ENCODE measurements around the gene SARM1. TPM values are rescaled to one million over a fixed set of nuclear protein-coding genes. Genes with fewer than 3 reads are reported as not detected.

The SARM1 gene
- total RNA-seq, result 3.8 and 4.0 TPM in 2 replicates

DNA sequence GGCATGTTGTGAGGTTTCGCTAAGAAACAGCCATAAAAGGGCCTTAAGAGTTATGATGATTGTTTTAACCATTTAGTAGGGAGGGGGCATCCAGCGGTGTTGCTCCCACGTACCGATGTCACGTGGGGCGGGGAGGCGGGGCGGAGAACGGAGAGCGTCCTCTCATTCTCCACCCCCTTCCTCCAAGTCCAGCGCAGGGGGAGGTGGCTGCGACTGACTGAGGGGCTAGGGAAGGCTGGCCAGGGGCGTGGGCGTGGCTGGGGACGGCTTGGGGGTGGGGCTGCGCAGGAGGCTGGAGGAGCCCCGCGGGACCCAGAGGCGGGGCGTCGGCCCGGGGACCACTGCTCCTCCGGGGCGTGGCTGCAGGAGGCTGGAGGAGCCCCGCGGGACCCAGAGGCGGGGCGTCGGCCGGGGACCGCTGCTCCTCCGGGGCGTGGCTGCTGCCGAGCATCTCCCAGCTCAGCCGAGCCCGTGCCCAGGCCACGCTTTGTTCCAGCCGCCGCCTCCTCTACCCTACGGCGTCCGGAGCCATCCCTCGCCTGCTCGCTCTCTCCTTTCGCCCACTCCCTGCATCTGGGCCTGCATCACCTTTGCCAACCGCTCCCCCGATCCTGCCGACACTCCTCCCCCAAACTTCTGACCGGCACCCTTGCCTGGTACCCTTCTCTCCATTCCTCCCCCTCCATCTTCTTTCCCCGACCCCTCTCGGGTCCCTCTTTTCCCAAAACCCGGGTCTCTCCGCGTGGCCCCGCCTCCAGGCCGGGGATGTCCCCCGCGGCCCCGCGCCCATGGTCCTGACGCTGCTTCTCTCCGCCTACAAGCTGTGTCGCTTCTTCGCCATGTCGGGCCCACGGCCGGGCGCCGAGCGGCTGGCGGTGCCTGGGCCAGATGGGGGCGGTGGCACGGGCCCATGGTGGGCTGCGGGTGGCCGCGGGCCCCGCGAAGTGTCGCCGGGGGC is at the start of gene SARM1:
Gene SARM1 (plus strand): TSS at position 450 of the 958 bp plus-strand sequence. CDS start 339 bp downstream, at position 789.

GRCh38 chr17:28335201-28335958 is 36.1 kb upstream of the SARM1 start, which contains the start of the genes IFT20 and TNFAIP1:
Gene IFT20, minus strand, starts transcription at chr17:28335472. Its CDS starts 3,487 bp downstream, at chr17:28331985.
Gene TNFAIP1, plus strand, starts transcription at chr17:28335761. Its CDS starts 3,761 bp downstream, at chr17:28339522.

DNA sequence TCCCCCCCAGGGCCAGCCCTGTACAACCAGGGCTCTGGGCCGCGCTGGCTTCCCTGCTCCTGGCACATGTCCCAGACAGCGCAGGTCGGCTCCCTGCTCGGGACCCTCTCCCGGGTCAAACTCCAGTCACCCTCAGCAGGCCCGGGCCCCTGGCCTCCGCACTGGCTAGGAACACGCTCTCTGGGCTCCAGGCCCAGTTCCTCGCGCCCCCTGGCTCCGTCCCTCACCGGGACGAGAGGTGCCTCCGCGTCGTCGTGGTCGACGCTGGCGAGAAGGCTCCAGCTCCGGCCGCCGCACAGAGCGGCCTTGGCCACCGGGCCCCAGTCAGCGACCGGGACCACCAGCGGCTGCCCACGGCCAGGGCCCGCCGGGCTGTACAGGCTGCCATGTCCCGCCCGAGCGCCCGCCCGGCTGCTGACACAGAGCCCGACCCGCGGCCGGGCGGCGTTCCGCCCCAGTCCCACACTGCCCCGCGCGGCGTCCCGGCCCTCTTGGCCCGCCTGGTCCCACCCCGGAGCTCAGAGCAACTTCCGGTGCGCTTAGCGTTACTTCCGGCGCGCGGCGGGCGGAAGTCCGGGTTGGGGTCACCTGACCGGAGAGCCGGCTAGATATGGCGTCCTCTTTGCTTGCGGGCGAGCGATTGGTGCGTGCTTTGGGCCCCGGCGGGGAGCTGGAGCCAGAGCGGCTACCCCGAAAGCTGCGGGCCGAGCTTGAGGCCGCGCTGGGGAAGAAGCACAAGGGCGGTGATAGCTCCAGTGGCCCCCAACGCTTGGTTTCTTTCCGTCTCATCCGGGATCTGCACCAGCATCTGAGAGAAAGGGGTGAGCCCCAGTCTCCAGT is 14.2 kb upstream of the SARM1 start, which contains the start of gene POLDIP2:
Gene POLDIP2 (minus strand): TSS at position 467 of the 840 bp plus-strand sequence. CDS start 79 bp downstream, at position 388.

DNA sequence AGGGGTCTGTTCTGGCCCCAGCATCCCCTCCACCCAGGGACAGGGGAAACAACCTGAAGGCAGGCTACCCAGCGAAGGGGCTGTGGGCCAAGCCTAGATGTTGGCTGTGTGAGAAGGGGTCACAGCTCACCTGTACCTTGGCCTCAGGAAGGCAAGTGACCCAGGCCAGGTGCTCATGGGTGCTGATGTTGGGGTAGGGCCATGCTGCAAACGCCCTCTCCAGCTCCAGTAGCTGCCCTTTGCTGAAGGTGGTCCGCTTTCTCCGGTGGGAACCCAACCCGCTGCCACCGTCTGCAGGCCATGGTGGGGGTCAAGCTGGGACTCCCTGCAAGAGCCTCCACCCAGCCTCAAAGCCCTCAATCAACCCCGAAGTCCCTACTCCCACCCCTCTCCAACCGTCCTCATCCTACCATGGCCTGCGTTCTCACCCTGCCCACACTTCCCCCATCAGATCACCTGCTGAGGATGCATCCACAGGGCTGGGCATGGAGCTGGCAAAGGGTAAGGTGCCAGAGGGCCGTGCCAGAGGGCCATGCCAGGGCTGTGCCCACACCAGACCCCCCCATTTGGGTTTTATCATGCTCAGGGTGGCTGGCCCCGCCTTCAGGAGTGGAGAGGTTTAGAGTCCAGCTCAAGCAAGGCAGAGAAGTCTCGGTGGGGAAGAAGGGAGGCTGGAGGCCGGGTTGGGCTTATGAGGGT is 6.7 kb upstream of the SARM1 start, which contains the start of gene SEBOX:
Gene SEBOX (minus strand): TSS at position 535 of the 699 bp plus-strand sequence. CDS start 48 bp downstream, at position 487.

DNA sequence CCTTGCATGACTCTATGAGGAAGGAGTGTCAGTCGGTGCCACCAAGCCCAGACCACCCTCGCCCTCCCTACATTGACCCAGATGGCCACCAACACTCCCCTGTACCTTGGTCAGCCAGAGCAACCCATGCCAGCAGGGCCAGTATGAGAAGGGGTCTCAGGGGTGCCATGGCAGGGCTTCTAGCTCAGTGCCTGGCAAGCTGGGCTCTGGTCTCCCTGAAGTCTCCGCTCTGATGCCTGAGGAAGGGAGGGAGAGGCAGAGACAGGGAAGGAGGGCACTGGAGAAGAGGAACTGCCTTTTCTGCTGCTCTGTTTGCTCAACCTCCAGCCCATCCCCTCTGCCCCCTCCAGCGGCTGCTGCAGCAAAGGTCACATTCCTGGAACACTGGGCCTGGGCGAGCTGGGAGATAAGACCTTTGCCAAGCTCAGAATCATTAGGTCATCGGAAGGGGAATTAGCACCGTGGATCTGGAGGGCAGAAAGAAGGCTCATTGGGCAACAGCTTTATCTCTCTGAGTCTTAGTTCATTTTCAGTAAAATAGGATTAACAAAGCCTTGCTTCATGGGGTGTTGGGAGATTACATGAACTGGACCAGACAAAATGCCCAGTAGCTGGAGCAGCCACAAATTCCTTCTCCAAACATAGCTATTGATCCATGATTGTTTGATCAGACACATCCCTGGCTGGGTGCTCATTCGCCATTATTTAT is 1.3 kb upstream of the SARM1 start, which contains the start of gene VTN:
Gene VTN (minus strand): TSS at position 273 of the 709 bp plus-strand sequence. CDS start 104 bp downstream, at position 169.

GRCh38 chr17:28405632-28406472 is 34.4 kb downstream of the SARM1 start, which contains the start of gene SLC46A1:
Gene SLC46A1, minus strand, starts transcription at chr17:28406212. Its CDS starts 98 bp downstream, at chr17:28406114.

Other genes starting within 250 kb of the SARM1 start
- gene TMEM97, start 52.5 kb upstream of the SARM1 start, total RNA-seq, result 5.2 and 12.3 TPM in 2 replicates
- gene IFT20, start 36.2 kb upstream of the SARM1 start, total RNA-seq, result 56.6 and 56.7 TPM in 2 replicates
- 48.6 and 57.2 TPM in 2 replicates for gene TNFAIP1, start 35.9 kb upstream of the SARM1 start, total RNA-seq
- gene POLDIP2, start 14.2 kb upstream of the SARM1 start, total RNA-seq, result 68.0 and 74.0 TPM in 2 replicates
- not detected in 2 replicates for gene SEBOX, start 6.5 kb upstream of the SARM1 start, total RNA-seq
- gene VTN, start 1.4 kb upstream of the SARM1 start, total RNA-seq, result 0.27 and 0.38 TPM in 2 replicates
- gene SLC46A1, start 34.5 kb downstream of the SARM1 start, total RNA-seq, result 2.1 and 3.7 TPM in 2 replicates
- not detected in 2 replicates for gene SLC13A2, start 102.0 kb downstream of the SARM1 start, total RNA-seq
- gene FOXN1, start 134.7 kb downstream of the SARM1 start, total RNA-seq, result not detected in 2 replicates
- gene UNC119, start 180.9 kb downstream of the SARM1 start, total RNA-seq, result 17.1 and 20.6 TPM in 2 replicates
- 36.9 and 56.0 TPM in 2 replicates for gene PIGS, start 199.8 kb downstream of the SARM1 start, total RNA-seq
- gene ALDOC, start 205.2 kb downstream of the SARM1 start, total RNA-seq, result 13.5 and 37.7 TPM in 2 replicates
- 14.8 and 35.4 TPM in 2 replicates for gene SPAG5, start 227.3 kb downstream of the SARM1 start, total RNA-seq
- gene RSKR, start 242.5 kb downstream of the SARM1 start, total RNA-seq, result 4.3 and 5.6 TPM in 2 replicates